ENCODE results near the gene DMC1.
"Not testable (repeated sequence)": the region's sequence is repeated elsewhere in the genome, so short reads cannot be mapped to it uniquely, and the experiment has no call there.

GRCh38 chr22:38615064-38615405 is 45.1 kb upstream of the DMC1 start:
- not testable (repeated sequence) for TF ChIP-seq CTCF, POLR2A, POLR2AphosphoS5, EP300 (IDR thresholded peaks at IDR 0.05)
